IPS-15b (cell line): Measurements from ENCODE around the gene PRG2.

Source experiments
- H3K27me3 ChIP-seq: one replicate; pipeline ENCODE4 v1.6.1; 2013; ENCODE audit warnings: low read length; ENCODE audit not compliant: control insufficient read depth, insufficient read depth
- H3K36me3 ChIP-seq: one replicate; pipeline ENCODE4 v1.6.1; 2013; ENCODE audit warnings: low read length; ENCODE audit not compliant: control insufficient read depth, insufficient read depth
- H3K4me1 ChIP-seq: one replicate; pipeline ENCODE4 v1.6.1; 2013; ENCODE audit warnings: mild to moderate bottlenecking, low read length; ENCODE audit not compliant: control insufficient read depth, insufficient read depth
- H3K4me3 ChIP-seq: one replicate; pipeline ENCODE4 v1.5.1; 2013; ENCODE audit warnings: low read depth, low read length
- H3K9ac ChIP-seq: one replicate; pipeline ENCODE4 v1.6.1; 2013; ENCODE audit warnings: low read depth, mild to moderate bottlenecking, low read length
- H3K9me3 ChIP-seq: one replicate; pipeline ENCODE4 v1.6.1; 2013; ENCODE audit warnings: mild to moderate bottlenecking, low read length; ENCODE audit not compliant: control insufficient read depth, insufficient read depth

Gene PRG2

DNA sequence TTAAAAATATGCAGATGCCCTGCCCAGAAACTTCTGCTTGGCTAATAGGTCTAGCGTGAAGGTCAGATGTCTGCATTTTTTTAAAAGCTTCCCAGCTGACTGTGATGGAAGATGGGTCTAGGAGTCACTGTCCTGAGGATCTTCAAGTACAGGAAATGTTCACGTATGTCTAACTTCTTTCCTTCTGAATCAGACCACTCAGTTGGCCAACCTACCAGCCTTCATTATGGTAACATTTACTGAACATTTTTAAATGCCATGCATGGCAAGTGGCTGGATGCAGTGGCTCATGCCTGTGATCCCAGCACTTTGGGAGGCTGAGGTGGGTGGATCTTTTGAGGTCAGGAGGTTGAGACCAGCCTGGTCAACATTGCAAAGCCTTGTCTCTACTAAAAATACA, 1.1 kb upstream of the PRG2 start:
- Histone ChIP-seq H3K36me3 (no peaks in the 10 kb centered on the region), H3K4me1 (no peaks in the 10 kb centered on the region), H3K9me3 (no peaks in the 10 kb centered on the region), H3K9ac (no peak overlapping the region), H3K4me3 (no peak overlapping the region), H3K27me3 (peaks cover 14% of the 10 kb centered on the region)

DNA sequence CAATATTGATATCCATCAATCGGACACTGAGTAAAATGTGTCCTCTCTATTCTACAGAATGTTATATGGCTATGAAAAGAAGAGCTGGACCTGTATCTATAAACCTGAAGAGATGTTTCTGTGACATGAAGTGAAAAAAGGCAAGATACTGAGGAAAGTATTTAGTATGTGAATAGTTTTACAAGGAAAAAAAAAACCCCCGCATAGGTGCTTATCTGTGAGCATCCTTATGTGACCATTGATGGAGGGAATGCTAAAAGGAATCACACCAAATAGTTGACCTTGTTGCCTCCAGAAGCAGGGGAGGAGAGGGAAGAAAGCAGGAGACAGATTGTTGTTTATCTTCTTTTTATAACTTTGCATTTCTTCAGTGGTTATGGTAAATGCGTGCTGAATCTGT, 661 bp upstream of the PRG2 start:
- H3K4me1 ChIP-seq, result no peaks in the 10 kb centered on the region
- H3K36me3 ChIP-seq, result no peaks in the 10 kb centered on the region
- H3K27me3 ChIP-seq, result peaks cover 14% of the 10 kb centered on the region
- H3K9me3 ChIP-seq, result no peaks in the 10 kb centered on the region
- H3K4me3 ChIP-seq, result no peak overlapping the region
- H3K9ac ChIP-seq, result no peak overlapping the region

DNA sequence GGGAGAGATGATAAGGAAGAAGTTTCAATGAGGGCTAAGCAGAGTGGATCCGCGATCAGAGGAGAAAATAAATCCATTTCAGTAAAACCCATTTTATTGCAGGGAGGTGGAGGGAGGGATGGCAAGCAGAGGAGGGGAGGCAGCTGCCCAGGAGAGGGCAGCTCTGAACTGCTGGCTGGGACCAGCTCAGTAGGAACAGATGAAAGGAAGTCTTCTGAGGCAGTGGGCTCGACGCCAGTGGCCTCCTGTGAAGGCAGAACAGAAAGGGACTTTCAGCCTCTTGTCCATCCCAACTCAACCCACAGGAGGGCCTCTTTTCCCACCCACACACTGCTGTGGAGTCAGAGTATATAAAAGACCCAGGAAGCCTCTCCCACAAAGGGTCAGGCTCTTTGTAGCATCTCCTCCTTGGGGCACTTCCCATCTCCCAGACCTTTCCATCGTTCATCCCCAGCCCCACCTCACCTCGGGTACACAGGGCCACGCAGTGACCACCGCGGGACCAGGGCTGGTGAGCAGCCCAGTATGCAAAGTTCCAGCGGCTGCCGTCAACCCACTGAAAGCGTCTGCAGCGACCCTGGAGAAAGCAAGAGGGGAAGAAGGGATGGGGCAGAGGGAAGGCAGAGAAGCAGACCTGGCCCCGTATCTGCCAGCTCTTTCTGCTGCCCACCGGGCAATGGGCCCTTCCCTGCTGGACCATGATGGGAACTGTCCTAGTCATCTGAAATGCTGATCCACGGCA, 3.0 kb downstream of the PRG2 start:
- no peaks in the 10 kb centered on the region for H3K36me3 ChIP-seq
- no peak overlapping the region for H3K4me3 ChIP-seq
- H3K9me3 ChIP-seq, result no peaks in the 10 kb centered on the region
- H3K27me3 ChIP-seq, result peaks cover 4% of the 10 kb centered on the region
- no peaks in the 10 kb centered on the region for H3K4me1 ChIP-seq
- H3K9ac ChIP-seq, result no peak overlapping the region

DNA sequence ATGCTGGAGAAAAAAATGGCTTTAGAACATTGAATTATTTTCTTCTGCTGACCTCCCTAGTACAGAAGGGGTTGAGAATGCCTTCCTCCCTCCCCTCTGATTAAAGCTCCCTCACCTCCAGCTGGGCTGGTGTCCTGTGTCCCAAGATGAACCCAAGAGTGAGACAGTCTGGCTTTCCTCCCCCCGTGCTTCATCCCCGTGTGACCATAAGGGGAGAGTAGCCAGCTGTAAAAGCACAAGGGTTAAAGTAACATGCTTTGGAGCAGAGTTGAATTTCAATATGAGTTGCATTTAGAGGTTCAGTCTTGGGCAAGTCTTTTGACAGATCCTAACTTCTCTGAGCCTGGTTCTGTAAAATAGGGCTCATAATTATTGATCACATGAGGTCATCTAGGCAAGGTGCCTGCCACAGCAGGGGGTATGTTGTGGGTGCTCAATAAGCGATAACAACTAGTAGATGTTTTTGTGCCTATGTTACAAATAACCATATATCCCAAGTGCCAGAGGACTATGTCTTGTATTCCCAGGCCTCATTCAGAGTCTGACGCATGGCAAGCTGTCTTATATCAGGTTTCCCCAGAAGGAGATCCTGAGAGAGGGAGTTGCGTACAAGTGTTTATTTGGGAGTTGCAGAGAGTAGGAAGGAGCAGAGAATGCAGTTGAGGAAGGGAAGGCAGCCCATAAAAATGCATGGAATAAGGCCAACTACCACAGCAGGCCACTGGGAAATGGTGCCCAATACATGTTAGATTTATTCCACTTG, 4.1 kb downstream of the PRG2 start:
- Histone ChIP-seq H3K27me3 (peaks cover 3% of the 10 kb centered on the region), H3K9ac (no peak overlapping the region), H3K36me3 (no peaks in the 10 kb centered on the region), H3K4me1 (no peaks in the 10 kb centered on the region), H3K9me3 (no peaks in the 10 kb centered on the region), H3K4me3 (no peak overlapping the region)

DNA sequence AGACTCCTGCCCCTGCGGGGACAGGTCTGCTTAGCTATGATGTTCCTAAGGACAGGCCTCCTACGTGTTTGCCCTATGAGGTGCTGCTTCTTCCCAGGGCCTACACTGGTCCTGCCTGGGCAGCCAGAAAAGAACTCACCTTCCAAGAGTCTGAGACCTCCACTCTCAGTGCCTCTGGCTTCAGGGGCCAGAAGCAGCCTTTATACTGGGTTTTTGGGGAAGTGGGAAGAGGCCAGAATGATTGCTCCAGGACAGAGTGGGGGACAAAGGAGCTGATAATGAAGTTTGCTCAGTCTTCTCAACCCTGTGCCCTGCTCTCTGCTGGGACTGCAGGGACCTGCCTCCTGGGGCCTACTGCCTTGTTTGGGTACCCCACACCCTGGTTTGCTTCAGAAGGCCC, 9.5 kb downstream of the PRG2 start, which contains the start of gene PRG3:
Gene PRG3 (minus strand): TSS at position 176 of the 400 bp plus-strand sequence. CDS start 442 bp downstream, outside the sequence.
- H3K9ac ChIP-seq, result no peak within 1 kb of the TSS
- no peak within 1 kb of the TSS for H3K4me3 ChIP-seq
- no peaks in the 10 kb centered on the region for H3K9me3 ChIP-seq
- no peaks in the 10 kb centered on the region for H3K4me1 ChIP-seq
- peaks cover 15% of the 10 kb centered on the region for H3K27me3 ChIP-seq
- H3K36me3 ChIP-seq, result no peaks in the 10 kb centered on the region

DNA sequence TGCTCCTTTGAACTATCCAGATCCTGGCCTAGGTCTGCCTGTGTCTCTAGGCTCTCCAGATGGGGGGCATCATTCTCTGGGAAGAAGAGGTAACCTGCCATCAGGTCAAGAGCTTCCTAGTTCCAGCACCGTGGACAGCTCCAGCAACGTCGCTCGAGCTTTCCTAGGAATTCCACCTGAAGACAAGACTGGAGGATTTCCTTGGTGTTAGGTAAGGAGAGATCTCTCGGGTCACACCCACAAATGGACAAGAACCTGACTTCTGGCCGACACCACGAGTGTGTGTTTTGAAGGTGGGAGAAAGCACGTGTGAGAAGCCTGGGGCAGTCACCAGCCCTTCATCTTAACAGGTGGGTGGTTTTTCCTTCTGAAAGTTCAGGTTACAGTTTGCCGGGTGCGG, 10.7 kb downstream of the PRG2 start:
- no peaks in the 10 kb centered on the region for H3K4me1 ChIP-seq
- no peaks in the 10 kb centered on the region for H3K9me3 ChIP-seq
- no peaks in the 10 kb centered on the region for H3K36me3 ChIP-seq
- H3K27me3 ChIP-seq, result peaks cover 15% of the 10 kb centered on the region
- H3K4me3 ChIP-seq, result no peak overlapping the region
- no peak overlapping the region for H3K9ac ChIP-seq

DNA sequence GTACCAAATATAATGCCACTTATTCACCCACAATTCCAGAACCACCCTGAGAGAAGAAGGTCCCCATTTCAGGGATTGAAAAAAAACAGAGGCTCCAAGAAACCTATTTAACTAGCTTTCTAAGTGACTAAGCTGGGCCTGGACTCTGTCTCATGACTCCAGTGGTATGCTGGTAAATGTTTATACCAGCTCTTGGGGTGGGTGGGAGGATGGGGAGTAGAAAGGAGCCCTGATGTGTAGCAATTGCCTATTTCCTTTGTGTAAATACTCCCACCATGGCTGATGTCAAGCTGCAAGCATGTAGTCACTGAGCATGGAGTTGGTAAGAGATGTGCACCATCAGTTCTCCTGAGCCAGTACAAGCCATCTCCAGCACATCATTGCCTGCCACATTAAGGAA, 12.3 kb downstream of the PRG2 start:
- no peaks in the 10 kb centered on the region for H3K4me1 ChIP-seq
- no peaks in the 10 kb centered on the region for H3K36me3 ChIP-seq
- H3K9me3 ChIP-seq, result no peaks in the 10 kb centered on the region
- H3K4me3 ChIP-seq, result no peak overlapping the region
- H3K27me3 ChIP-seq, result peaks cover 15% of the 10 kb centered on the region
- no peak overlapping the region for H3K9ac ChIP-seq

DNA sequence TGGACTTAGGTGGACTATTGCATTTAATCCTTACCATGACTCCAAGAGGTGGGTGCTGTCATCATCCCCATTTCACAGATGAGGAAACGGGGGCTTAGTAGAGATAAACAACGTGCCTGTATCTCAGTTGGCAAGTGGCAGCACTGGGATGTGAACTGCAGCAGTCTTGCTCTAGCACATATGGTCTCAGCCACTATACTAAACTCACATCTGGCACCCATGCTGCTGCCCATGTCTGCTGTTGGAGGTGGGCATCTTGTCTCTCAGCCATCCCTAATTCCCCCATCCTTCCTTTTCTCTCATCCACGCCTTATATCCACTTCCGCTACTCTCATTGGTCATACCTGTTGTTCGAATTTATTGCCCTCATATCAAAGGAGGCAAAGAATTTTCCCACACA, 13.3 kb downstream of the PRG2 start:
- Histone ChIP-seq H3K27me3 (peaks cover 15% of the 10 kb centered on the region), H3K4me3 (no peak overlapping the region), H3K9ac (no peak overlapping the region), H3K9me3 (no peaks in the 10 kb centered on the region), H3K36me3 (no peaks in the 10 kb centered on the region), H3K4me1 (no peaks in the 10 kb centered on the region)

DNA sequence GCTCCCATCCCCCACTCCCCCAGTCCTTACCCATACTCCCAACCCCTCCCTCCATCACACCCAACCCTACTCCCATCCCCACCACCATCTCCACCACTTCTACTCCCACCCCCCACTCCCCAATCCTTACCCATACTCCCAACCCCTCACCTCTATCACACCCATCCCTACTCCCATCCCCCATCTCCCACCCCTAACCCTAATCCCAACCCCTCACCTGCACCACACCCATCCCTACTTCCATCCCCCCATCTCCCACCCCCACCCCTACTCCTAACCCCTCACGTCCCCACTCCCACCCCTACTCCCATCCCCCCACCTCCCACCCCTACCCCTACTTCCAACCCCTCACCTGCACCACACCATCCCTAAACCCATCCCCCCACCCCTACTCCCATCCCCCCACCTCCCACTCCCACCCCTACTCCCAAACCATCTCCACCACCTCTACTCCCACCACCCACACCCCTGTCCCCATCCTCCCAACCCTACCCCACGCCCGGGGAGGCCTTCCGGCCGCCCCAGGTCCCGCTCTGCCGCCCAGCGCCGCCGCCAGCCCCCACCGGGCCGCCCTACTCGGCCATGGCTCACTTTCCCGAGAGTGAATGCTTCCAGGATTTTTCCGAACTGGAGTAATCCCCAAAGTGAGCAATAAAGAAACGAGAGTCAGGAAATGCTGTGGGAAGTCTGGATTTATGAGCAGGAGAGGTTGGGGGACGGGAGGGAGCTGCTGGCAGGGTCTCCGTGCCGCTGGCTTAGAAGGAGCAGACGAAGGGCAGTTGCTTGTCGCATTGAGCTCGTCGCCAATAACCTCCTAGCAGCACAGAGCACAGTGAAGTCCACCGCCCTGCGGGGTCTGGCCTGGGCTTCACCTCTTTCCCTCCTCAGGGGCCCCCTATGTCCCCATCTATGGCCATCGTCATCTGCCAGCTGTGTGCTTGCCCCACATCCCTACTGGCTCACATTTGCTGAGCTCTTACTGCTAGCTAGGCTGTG, 14.1 kb downstream of the PRG2 start:
- H3K9ac ChIP-seq, result no peak overlapping the region
- no peak overlapping the region for H3K4me3 ChIP-seq
- no peaks in the 10 kb centered on the region for H3K9me3 ChIP-seq
- H3K4me1 ChIP-seq, result no peaks in the 10 kb centered on the region
- H3K36me3 ChIP-seq, result no peaks in the 10 kb centered on the region
- H3K27me3 ChIP-seq, result peaks cover 15% of the 10 kb centered on the region

DNA sequence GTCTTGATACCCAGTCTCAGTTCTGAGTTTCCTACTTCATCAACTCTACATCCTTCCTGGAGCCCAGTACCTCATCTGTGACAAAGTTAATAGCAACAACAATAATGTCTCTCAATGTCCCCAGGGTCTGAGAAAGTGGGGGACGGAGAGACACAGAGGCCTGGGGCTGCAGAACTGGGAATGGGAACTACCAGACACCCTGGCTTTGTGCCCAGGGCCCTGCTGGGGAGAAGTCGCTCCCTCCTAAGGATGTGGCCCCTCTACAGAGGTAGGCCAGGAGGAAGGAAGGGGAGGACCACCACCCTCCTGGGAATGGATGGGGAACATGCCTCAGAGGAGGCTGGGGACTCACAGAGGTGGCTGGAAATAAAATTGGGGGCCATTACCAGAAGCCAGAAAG, 15.0 kb downstream of the PRG2 start:
- Histone ChIP-seq H3K4me1 (no peaks in the 10 kb centered on the region), H3K27me3 (peaks cover 12% of the 10 kb centered on the region), H3K9me3 (no peaks in the 10 kb centered on the region), H3K4me3 (no peak overlapping the region), H3K36me3 (no peaks in the 10 kb centered on the region), H3K9ac (no peak overlapping the region)

DNA sequence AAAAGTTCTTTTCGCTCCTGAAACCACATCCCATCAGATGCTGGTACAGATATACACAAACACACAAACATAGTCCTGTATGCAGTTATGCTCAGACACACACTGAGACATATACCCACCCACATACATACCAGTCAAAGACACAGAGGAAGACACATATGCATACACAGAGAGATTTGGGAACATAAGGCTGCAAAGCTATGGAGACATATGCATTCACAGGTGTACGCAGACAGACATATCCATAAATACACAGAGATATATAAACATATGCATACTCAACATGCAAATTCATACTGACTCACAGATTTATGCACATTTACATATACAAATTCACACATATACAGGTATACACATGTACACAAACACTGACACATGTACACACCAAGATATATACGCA, 15.5 kb downstream of the PRG2 start:
- H3K9me3 ChIP-seq, result no peaks in the 10 kb centered on the region
- H3K27me3 ChIP-seq, result peaks cover 12% of the 10 kb centered on the region
- H3K36me3 ChIP-seq, result no peaks in the 10 kb centered on the region
- no peak overlapping the region for H3K9ac ChIP-seq
- no peaks in the 10 kb centered on the region for H3K4me1 ChIP-seq
- no peak overlapping the region for H3K4me3 ChIP-seq
